GM19023 (cell line): Measurements from ENCODE around the gene ANKLE2.
"Not testable (repeated sequence)": the region's sequence is repeated elsewhere in the genome, so short reads cannot be mapped to it uniquely, and the experiment has no call there.

Experiments used
- ATAC-seq: cut with Tn5 transposase; IDR thresholded peaks from one replicate; pipeline ENCODE4 v1.9.1; 2021; ENCODE audit warnings: mild to moderate bottlenecking, moderate library complexity; ENCODE audit not compliant: unreplicated experiment

ANKLE2 gene

DNA sequence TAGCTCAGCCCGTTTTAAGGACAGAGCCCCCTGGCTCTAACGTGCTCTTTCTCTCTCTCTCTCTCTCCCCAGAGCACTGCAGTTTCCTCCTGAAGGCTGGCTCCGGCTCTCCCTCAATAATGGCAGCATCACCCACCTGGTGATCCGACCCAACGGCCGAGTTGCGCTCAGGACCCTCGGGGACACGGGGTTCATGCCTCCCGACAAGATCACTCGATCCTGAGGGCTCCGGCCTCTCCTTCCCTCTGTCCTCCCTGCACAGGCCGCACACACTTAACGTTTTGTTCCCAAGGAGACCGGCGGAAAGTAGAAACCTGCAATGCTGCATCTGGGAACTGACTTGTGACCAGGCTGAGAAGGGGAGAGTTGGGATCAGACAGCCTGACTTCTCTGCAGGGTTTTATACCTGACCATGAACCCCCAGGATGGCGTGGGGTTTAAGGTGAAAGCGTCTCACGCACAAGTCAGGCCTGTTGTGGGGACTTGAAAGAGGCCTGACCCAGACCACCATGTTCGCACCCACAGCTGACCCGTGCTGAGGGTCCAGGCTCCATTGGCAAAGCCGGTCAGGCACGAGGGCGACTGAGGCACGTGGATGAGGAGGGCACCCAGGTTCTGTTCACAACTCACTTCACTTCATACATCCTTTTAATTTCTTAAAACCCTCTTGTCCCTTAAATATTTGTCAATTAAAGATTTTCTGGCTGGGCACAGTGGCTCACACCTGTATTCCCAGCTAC lies 40.9 kb downstream of the ANKLE2 start:
- ATAC-seq, result no peak

DNA sequence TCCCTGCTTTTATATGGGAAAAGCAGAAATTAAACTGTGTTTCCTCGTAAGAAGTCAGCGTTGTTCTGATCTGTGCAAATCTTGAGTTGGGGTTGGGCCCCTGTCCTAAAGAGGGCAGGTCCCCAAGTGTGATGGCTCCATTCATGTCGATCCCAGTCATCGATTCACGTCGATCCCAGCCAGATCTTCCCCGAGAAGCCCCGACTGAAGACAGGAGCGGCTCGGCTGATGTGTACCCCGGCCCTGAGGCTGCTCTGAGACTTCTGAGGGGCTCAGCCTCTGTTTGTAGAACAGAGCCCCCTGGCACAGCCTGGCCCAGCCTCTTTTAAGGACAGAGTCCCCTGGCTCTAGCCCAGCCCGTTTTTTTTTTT lies 41.7 kb downstream of the ANKLE2 start:
- ATAC-seq, result no peak

DNA sequence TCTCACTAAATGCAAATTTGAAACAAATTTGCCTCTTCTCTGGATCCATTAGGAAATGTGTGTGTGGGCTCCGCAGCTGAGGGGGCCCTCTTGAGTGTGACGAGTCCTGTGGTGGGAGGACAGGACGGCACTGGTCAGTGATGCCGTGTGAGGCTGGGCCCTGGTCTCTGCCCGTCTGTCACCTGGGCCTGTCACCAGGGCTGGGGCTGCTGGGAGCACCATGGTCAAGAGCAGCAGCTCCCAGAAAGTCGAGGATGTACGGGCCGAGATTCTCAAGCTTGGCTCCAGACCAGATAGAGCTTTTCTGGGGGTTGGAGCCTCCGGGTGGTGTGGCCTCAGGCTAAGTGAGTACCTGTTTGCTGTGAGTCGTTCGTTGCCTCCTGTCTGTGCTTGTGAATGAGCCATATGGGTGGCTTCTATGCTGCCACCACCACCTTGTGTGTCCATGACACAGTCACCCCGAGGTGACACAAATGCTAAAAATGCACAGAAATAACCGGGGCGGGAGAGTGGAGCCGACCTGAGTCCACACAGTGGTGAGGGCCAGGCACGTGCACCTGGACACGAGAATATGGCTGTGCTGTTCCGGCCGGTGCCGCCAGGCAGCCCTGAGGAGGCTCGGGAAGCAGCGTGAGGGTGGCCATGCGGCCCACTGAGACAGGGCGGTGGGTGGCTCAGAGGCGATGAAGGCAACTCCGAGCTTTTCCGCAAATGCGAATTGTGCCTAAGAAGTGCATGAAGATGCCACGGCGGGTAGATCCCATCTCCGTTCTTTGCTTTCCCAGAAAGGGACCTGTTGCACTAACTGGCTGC lies 42.3 kb downstream of the ANKLE2 start:
- ATAC-seq, result no peak

DNA sequence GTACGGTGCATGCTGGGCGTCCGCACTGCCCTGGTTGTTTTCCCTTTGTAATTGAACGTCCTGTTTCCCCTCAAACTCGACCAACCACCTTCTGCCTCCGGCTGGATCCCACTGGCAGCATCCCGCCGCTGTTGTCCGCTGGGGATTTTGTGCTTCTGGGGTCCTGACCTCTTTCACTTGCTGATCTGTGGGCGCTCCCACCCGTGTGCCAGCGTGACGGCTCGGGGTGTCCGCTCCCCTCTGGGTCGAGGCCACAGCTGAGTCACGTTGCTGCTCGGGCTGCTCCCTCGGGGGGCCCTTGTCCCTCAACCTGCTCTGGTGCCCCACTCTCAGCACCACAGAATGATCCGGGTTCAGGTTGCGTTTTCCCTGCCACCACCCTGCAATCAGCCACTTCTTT lies 43.0 kb downstream of the ANKLE2 start:
- ATAC-seq, result no peak

DNA sequence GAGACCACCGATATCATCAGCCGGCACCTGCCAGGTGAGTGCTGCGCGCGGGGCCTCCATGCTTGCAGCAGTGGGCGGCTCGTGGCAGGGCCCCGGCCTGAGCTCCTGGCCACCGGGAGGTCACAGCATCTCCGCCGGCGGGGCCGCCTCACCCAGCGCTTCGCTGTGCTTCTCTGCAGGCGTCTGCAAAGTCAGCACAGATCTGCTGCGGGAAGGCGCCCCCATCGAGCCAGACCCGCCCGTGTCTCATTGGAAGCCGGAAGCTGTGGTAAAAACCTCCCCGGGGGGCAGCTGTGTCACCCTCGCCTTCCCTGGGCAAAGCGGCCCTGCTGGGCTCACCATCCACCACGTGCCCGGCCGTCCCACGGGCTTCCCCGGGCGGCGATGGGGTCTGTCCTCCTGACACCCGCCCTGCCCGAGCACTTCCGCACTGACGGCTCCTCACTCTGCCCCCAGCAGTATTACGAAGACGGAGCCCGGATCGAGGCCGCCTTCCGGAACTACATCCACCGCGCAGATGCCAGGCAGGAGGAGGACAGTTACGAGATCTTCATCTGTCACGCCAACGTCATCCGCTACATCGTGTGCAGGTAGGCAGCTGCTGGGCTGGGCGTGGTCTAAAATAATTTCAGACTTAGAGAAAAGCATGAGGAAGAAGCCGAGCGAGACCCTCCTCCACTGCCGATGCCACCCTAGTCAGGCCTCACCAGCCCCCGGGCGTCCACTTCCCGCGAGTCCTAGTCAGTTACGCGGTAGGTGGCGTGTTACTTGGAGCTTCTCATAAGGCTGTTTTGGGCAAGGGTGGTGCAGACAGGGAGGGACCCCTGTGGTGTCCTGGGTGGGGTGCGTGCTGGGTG lies 43.9 kb downstream of the ANKLE2 start:
- no peak for ATAC-seq

DNA sequence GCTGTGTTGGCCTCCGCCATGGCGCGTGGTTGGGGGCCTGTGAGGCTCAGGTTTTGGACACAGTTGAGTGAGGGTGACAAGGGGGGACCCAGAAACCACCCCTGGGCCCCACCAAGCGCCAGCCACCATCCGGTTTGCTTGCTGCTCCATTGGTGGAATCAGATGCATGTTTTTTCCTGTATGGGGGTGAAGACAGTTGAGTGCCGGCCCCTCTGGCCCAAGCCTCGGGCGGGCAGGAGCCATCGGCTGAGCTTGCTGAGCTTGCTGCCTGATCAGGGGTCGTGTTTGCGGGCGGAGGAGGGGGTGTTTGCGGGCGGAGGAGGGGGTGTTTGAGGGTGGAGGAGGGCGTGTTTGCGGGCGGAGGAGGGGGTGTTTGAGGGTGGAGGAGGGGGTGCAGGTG lies 44.6 kb downstream of the ANKLE2 start:
- ATAC-seq, result no peak

DNA sequence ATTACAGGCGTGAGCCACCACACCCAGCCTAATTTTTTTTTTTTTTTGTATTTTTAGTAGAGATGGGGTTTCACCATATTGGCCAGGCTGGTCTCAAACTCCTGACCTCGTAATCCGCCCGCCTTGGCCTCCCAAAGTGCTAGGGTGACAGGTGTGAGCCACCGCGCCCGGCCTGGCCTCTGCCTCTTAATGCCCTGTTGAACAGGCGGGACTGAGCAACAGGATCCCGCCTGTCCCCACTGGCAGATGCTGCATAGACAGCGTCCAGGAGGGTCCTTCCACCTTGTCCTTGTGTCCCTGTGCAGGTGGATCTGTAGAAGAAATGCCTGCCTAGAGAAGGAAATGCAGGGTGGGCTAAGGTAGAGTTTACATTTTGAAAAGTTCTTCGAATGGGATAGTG lies 45.3 kb downstream of the ANKLE2 start:
- ATAC-seq, result no peak

DNA sequence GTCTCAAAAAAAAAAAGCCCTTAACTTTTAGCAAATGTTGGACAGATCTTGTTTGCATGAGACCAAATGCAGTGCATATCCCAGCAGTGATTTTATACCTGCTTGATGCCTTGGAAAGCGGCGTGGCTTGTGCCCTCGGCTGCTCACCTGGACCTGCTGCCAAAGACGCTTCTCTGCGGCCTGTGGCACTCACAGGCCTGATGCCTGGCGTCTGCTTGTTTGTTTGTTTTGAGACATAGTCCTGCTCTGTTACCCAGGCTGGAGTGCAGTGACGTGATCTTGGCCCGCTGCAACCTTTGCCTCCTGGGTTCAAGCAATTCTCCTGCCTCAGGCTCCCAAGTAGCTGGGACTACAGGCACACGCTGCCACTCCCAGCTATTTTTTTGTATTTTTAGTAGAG lies 45.8 kb downstream of the ANKLE2 start:
- ATAC-seq, result no peak

DNA sequence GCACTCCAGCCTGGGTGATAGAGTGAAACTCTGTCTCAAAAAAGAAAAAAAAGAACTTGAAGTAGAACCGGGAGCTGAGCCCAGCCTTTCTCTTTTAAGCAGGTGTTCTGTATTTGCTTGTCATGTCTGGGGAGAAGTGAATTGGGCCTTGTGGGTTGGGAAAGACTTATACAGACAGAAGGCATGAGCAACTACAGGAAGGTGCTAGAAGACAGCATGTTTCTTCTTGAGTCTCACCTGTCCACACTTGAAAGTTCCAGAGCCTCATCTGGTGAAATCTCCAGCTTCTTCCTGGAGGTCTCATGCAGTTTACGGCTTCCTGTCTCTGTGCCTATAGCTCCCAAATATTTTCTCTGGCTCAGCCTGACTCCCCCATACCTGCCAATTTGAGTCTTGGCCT lies 48.5 kb downstream of the ANKLE2 start:
- ATAC-seq, result no peak

DNA sequence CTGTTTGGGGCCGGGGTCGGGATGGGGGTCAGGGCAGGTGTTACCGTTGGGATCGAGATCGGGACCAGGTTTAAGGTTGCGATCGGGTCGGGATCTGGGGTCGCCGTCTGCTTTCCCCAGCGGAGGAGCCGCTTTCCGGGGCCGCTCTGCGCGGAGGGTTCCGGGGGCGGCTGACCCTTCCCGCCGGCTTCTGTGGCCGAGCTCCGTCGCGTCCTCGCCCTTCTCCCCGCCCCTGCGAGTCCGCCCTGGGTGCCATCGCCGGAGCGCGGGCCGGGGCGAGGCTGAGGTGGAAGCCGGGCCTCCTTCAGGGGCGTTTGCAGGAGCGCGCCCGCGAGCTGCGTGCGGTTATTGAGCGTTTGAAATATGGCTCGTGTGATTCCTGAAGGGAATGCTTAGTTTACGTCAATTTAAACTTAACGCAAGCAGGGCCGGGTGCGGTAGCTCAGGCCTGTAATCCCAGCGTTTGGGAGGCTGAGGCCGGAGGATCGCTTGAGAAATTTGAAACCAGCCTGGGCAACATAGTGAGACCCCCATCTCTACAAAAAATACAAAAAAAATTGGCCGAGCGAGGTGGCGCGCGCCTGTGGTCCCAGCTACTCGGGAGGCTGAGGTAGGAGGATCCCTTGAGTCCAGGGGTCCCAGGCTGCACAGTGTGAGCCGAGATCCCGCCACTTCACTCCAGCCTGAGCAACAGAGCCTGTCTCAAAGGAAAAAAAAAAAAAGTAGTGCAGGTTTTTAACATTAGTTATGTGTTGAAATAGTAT lies 50.4 kb downstream of the ANKLE2 start:
- peak; percentile 12 for ATAC-seq

DNA sequence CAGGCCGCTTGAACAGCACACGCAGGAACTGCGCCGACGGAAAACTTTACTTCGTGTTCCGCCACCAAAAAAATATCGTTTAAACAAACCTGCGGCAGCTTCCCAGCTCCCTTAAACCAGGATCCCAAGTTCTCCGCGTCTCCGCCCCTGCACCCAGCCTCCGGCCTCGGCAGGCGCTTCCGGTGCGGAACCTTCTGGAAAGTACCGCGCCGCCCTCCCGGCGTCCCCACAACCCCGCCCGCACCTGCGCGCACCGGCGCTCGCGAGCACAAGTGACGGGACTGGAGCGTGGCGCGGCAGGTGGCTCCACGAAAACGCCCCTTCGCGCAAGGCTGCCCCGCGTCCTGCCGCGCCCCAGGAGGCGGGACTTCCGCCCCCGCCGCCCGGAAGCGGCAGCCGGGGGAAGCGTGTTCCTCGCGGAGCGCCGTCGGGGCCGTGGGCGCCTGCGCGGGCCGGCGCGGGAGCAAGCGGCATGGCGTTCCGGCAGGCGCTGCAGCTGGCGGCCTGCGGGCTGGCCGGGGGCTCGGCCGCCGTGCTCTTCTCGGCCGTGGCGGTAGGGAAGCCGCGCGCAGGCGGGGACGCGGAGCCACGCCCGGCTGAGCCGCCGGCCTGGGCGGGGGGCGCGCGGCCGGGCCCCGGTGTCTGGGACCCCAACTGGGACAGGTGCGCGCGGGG lies 51.1 kb downstream of the ANKLE2 start, which contains the start of gene PGAM5:
Gene PGAM5 (plus strand): TSS at position 438 of the 675 bp plus-strand sequence. CDS start 35 bp downstream, at position 473.
- peak; percentile 85 for ATAC-seq

DNA sequence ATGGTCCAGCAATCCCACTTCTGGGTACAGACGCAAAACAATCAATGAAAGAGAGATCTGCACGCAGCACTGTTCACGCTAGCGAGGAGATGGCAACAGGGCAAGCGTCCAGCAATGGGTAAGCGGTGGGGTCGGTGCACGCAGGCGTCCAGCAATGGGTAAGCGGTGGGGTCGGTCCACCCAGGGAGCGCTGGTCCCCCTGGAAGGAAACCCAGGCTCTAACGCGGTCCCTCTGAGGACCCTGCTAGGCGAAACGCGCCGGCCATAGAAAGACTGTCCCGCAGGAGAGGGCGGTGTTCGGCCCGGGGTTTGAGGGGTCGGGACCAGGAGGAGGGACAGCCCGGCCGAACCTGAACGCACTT lies 51.6 kb downstream of the ANKLE2 start:
- ATAC-seq, result peak; percentile 33

DNA sequence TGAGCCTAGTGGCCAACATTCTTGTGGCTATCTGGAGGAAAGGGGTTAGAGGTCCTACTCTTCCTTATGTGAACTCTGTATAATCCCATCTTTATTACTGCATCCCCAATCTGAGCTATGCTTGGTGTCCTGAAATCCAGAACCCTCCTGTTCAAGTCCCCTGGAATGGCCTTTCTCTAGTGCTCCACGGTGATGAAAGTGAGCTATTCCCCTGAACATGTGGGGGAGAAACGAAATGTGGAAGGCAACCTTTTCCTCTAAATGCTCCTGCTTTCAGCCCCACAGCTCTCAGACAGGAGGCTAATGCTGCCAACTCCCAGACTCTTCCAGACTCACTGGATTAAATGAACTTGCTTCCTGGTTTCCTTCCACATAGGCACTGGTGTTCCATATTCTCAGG lies 53.5 kb downstream of the ANKLE2 start:
- no peak for ATAC-seq

DNA sequence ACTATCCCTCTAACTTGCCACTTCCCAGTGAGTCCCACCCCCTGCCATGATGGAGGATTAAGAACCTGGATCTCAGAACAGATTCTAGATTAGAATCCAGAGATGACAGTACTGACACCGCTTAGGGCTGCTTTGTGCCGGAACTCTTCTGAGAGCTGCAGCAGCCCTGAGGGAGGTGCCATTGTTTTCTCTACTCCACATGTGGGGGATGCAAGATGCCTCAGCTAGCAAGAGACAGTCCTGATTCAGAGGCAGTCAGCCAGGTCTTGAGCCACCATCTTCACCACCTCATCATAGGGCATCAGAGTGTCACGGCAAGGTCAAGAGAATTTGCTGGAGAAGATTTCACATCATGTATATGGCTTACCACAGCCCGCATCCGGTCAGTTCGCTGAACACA lies 54.4 kb downstream of the ANKLE2 start:
- no peak for ATAC-seq

DNA sequence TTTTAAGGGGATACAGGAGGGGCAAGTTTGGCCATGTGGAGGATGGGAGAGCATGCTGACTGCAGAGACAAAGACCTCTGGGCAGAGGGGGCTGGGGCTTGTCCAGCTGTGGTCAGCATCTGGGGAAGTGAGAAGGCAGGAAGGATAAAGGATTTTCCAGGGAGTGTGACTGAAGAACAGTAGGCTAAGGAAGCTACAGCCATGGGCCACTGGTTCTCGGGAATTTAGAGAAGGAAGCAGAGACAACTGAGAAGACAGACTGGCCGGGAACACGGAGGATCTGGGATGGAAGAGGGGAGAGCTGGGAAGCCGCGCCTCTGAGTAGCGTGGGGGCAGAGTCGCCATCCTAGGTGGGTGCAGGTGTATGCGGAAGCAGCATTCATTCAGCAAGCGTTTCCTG lies 58.0 kb downstream of the ANKLE2 start:
- no peak for ATAC-seq

DNA sequence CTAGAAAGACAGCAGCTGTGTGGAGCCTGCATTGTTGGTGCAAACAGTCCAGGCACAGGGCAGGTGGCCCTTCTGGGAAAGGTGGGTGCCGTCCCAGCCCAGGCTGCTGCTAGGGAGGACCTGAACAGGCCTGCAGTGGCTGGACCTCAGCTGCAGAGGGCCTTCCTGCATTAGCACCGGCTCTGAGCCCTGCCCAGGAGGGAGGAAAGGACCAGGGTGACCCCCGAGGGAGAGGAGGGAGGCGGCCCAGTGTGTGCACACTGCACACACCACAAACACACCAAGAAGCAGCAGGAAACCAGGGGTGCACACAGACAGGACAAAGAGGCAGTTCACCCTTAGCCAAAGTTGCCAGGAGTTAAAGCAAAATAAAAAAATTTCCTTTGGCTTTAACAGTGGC lies 59.0 kb downstream of the ANKLE2 start:
- no peak for ATAC-seq

DNA sequence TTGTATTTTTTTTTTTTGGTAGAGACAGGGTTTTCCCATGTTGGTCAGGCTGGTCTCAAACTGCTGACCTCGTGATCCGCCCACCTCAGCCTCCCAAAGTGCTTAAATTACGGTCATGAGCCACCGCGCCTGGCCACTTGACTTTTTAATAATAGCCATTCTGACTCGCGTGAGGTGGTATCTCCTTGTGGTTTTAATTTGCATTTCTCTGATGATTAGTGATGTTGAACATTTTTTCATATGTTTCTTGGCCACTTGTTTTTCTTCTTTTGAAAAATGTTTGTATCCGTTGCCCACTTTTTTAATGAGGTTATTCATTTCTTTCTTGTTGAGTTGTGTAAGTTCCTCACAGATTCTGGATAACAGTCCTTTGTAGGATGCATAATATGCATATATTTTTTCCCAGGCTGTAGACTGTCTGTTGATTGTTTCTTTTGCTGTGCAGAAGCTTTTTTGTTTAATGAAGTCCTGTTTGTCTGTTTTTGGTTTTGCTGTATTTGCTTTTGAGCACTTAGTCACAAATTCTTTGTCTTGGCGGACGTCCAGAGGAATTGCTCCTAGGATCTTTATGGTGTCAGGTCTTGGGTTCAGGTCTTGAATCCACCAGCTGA lies 61.3 kb downstream of the ANKLE2 start:
- no peak for ATAC-seq

DNA sequence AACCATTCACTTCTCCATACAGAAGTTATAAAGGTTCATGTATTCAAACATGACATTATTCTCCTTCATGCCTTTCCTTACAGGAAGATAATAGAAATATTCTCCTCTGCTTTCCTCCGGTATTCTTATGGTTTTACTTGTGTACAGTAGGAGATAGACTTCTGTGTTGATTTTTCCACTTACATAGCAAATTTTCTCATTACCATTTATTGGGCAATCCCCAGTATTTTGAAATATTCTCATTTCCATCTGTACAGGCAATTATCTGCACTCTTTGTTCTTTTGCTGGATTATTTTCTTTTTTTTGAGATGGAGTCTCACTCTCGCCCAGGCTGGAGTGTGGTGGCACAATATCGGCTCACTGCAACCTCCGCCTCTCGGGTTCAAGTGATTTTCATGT lies 63.3 kb downstream of the ANKLE2 start:
- no peak for ATAC-seq

DNA sequence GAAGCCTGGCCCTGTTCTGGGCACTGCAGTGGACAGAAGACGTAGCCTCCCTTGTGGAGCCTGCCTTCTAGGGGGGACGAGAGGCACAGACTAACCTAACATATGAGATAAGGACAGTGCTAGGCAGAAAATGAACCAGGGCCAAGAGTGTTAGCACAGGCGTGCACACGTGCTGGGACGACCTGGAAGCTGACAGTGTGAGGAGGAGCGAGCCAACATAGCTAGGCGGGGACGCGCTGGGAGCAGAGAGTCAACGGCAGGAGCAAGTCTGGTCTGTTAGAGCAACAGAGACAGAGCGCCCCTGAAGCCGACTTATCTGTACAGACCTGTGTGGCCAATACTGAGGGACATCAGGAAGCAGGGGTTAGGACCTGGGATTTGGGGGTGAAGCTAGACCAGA lies 66.2 kb downstream of the ANKLE2 start:
- ATAC-seq, result no peak

DNA sequence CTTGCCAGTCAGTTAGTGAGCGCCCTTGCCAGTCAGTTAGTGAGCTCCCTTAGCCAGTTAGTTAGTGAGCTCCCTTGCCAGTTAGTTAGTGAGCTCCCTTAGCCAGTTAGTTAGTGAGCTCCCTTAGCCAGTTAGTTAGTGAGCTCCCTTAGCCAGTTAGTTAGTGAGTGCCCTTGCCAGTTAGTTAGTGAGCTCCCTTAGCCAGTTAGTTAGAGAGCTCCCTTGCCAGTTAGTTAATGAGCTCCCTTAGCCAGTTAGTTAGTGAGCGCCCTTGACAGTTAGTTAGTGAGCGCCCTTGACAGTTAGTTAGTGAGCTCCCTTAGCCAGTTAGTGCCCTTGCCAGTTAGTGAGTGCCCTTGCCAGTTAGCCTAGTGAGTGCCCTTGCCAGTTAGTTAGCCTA lies 66.7 kb downstream of the ANKLE2 start:
- not testable (repeated sequence) for ATAC-seq
